Measurements from ENCODE around the gene C3orf52.

DNA sequence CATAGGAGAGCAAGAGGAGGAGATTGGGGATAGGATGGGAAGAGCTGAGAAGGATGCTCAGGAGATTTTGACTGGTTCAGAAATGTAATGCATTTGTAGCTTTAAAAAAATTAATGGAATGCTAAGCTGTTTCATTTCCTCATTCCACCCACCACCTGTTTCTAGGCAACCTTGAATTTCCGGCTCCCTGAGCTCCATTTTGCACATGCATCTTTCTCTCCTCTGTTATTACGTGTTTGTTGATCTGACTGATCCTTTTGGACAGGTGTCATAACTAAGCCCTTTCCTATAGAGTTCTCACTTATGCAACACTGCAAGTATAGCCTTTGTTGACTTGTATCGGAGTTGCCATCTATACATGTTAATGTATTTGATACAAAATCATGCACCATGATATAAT is 47.3 kb upstream of the C3orf52 start:
- TF ChIP-seq, protein P1, sequence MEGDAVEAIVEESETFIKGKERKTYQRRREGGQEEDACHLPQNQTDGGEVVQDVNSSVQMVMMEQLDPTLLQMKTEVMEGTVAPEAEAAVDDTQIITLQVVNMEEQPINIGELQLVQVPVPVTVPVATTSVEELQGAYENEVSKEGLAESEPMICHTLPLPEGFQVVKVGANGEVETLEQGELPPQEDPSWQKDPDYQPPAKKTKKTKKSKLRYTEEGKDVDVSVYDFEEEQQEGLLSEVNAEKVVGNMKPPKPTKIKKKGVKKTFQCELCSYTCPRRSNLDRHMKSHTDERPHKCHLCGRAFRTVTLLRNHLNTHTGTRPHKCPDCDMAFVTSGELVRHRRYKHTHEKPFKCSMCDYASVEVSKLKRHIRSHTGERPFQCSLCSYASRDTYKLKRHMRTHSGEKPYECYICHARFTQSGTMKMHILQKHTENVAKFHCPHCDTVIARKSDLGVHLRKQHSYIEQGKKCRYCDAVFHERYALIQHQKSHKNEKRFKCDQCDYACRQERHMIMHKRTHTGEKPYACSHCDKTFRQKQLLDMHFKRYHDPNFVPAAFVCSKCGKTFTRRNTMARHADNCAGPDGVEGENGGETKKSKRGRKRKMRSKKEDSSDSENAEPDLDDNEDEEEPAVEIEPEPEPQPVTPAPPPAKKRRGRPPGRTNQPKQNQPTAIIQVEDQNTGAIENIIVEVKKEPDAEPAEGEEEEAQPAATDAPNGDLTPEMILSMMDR (IDR thresholded peaks at IDR 0.05) = no peak
- TF ChIP-seq POLR2A (IDR thresholded peaks at IDR 0.05) (no peak), POLR2AphosphoS5 (IDR thresholded peaks at IDR 0.05) (no peak)
